Hepatocyte (in vitro differentiated cells): Measurements from ENCODE around the gene SLC37A1. TPM values are rescaled to one million over a fixed set of nuclear protein-coding genes. Genes with fewer than 3 reads are reported as not detected.

Experiments
- DNase-seq: peaks from one replicate; pipeline ENCODE4 v3.0.0-alpha.2; 2016; ENCODE audit warnings: low spot score
- H2AFZ ChIP-seq: fragments of 200-600 bp; sonication (generic); 2 replicates; pipeline ENCODE4 v1.6.0; 2016; ENCODE audit warnings: antibody characterized with exemption, mild to moderate bottlenecking
- H3K27ac ChIP-seq: fragments of 200-600 bp; sonication (generic); 2 replicates; pipeline ENCODE4 v1.5.1; 2016; ENCODE audit warnings: mild to moderate bottlenecking
- H3K27me3 ChIP-seq: fragments of 200-600 bp; sonication (generic); 2 replicates; pipeline ENCODE4 v1.6.1; 2016
- H3K36me3 ChIP-seq: fragments of 200-600 bp; sonication (generic); replicated peaks from 2 replicates; pipeline ENCODE4 v1.5.1; 2016; ENCODE audit warnings: low read depth; ENCODE audit not compliant: insufficient read depth
- H3K4me1 ChIP-seq: fragments of 200-600 bp; sonication (generic); 2 replicates; pipeline ENCODE4 v1.5.1; 2016; ENCODE audit warnings: mild to moderate bottlenecking, moderate library complexity; ENCODE audit not compliant: insufficient read depth
- H3K4me2 ChIP-seq: fragments of 200-600 bp; sonication (generic); 2 replicates; pipeline ENCODE4 v1.6.0; 2016
- H3K4me3 ChIP-seq: fragments of 200-600 bp; sonication (generic); 2 replicates; pipeline ENCODE4 v1.5.1; 2016; ENCODE audit warnings: mild to moderate bottlenecking
- H3K79me2 ChIP-seq: fragments of 200-600 bp; sonication (generic); 2 replicates; pipeline ENCODE4 v1.6.0; 2017; ENCODE audit warnings: mild to moderate bottlenecking
- H3K9me2 ChIP-seq: fragments of 200-600 bp; sonication (generic); replicated peaks from 2 replicates; pipeline ENCODE4 v1.6.0; 2017; ENCODE audit warnings: mild to moderate bottlenecking; ENCODE audit not compliant: insufficient read depth
- H3K9me3 ChIP-seq: fragments of 200-600 bp; sonication (generic); 2 replicates; pipeline ENCODE4 v1.5.1; 2016; ENCODE audit warnings: low read depth, mild to moderate bottlenecking
- H4K20me1 ChIP-seq: fragments of 200-600 bp; sonication (generic); 2 replicates; pipeline ENCODE4 v1.6.0; 2016; ENCODE audit warnings: mild to moderate bottlenecking; ENCODE audit not compliant: insufficient read depth, poor library complexity, severe bottlenecking
- CTCF ChIP-seq: fragments of 200-600 bp; sonication (generic); IDR thresholded peaks from 2 replicates; pipeline ENCODE4 v1.5.1; 2016; ENCODE audit warnings: antibody characterized with exemption, mild to moderate bottlenecking; ENCODE audit not compliant: poor library complexity
- EZH2 ChIP-seq: fragments of 200-600 bp; sonication (generic); IDR thresholded peaks from 2 replicates; pipeline ENCODE4 v1.6.1; 2016; ENCODE audit warnings: antibody characterized with exemption, mild to moderate bottlenecking, borderline replicate concordance
- EZH2phosphoT487 ChIP-seq: fragments of 200-600 bp; sonication (generic); IDR thresholded peaks from one replicate; pipeline ENCODE4 v1.6.1; 2018; ENCODE audit warnings: antibody characterized with exemption, mild to moderate bottlenecking, low read depth, moderate library complexity; ENCODE audit not compliant: unreplicated experiment, severe bottlenecking
- WGBS: methylation state at CpG from one replicate; pipeline ENCODE4 v1.1.6; 2016; ENCODE audit warnings: low lambda C conversion rate; ENCODE audit errors: missing lambda C conversion rate; 5-methylcytosine and 5-hydroxymethylcytosine counted together
- polyA plus RNA-seq: library from polyadenylated mRNA; unstranded; fragments of >200 nt; fragmentation: Nextera tagmentation; extraction: Ambion mirVana; gene quantifications from 2 replicates; pipeline ENCODE4 v1.2.1, GENCODE V29; 2016
- total RNA-seq: library from RNA; depleted of rRNA; stranded (reverse); fragments of >200 nt; gene quantifications from 2 replicates; pipeline ENCODE4 v1.2.3, GENCODE V29; 2014

The SLC37A1 gene
- total and polyA plus RNA-seq, 2 experiments from 2014 or later, result 17.9 to 18.5 TPM

- H4K20me1 ChIP-seq, result no peaks in the 10 kb centered on the region
- H3K4me2 ChIP-seq, result no peak overlapping the region
- no peak for DNase-seq
- H2AFZ ChIP-seq, result no peak overlapping the region
- H3K27me3 ChIP-seq, result no peaks in the 10 kb centered on the region
- no peaks in the 10 kb centered on the region for H3K9me2 ChIP-seq
- H3K79me2 ChIP-seq, result no peaks in the 10 kb centered on the region
- no peak overlapping the region for H3K27ac ChIP-seq
- H3K9me3 ChIP-seq, result no peaks in the 10 kb centered on the region
- 91% methylated on average over 9 of the region's 9 CpGs for WGBS
- H3K36me3 ChIP-seq, result no peaks in the 10 kb centered on the region
- TF ChIP-seq EZH2phosphoT487 (no peak), EZH2 (no peak), CTCF (no peak)
- H3K4me1 ChIP-seq, result no peaks in the 10 kb centered on the region
- no peak overlapping the region for H3K4me3 ChIP-seq
Measured at GRCh38 chr21:42629933-42630589, 116.4 kb downstream of the SLC37A1 start.

GRCh38 chr21:42630626-42631025 is 117.0 kb downstream of the SLC37A1 start:
- H3K9me3 ChIP-seq, result no peaks in the 10 kb centered on the region
- H3K27me3 ChIP-seq, result no peaks in the 10 kb centered on the region
- no peaks in the 10 kb centered on the region for H3K4me1 ChIP-seq
- no peak overlapping the region for H3K27ac ChIP-seq
- DNase-seq, result no peak
- H4K20me1 ChIP-seq, result no peaks in the 10 kb centered on the region
- no peak for TF ChIP-seq CTCF
- no peak for TF ChIP-seq EZH2phosphoT487
- TF ChIP-seq EZH2, result no peak
- H3K4me2 ChIP-seq, result no peak overlapping the region
- H3K79me2 ChIP-seq, result no peaks in the 10 kb centered on the region
- H3K4me3 ChIP-seq, result no peak overlapping the region
- H3K9me2 ChIP-seq, result no peaks in the 10 kb centered on the region
- 82% methylated on average over 9 of the region's 9 CpGs for WGBS
- H3K36me3 ChIP-seq, result no peaks in the 10 kb centered on the region
- no peak overlapping the region for H2AFZ ChIP-seq

Other genes starting within 250 kb of the SLC37A1 start
- 84.4 and 92.0 TPM in 2 replicates for gene TFF3, start 198.4 kb upstream of the SLC37A1 start, total RNA-seq
- gene TFF3, start 198.4 kb upstream of the SLC37A1 start, polyA plus RNA-seq, result 589 and 696 TPM in 2 replicates
- gene TFF2, start 162.9 kb upstream of the SLC37A1 start, total RNA-seq, result 15.5 and 23.9 TPM in 2 replicates
- 28.1 and 58.7 TPM in 2 replicates for gene TFF2, start 162.9 kb upstream of the SLC37A1 start, polyA plus RNA-seq
- gene TFF1, start 147.3 kb upstream of the SLC37A1 start, total RNA-seq, result 57.4 and 84.2 TPM in 2 replicates
- 140 and 221 TPM in 2 replicates for gene TFF1, start 147.3 kb upstream of the SLC37A1 start, polyA plus RNA-seq
- gene TMPRSS3, start 117.8 kb upstream of the SLC37A1 start, total RNA-seq, result 1.4 and 1.7 TPM in 2 replicates
- gene TMPRSS3, start 117.8 kb upstream of the SLC37A1 start, polyA plus RNA-seq, result 1.4 and 1.5 TPM in 2 replicates
- gene UBASH3A, start 110.0 kb upstream of the SLC37A1 start, total RNA-seq, result not detected in 2 replicates
- not detected in 2 replicates for gene UBASH3A, start 110.0 kb upstream of the SLC37A1 start, polyA plus RNA-seq
- 0.60 and 1.3 TPM in 2 replicates for gene RSPH1, start 17.6 kb upstream of the SLC37A1 start, total RNA-seq
- 1.8 and 3.0 TPM in 2 replicates for gene RSPH1, start 17.6 kb upstream of the SLC37A1 start, polyA plus RNA-seq
- 19.6 and 21.0 TPM in 2 replicates for gene PDE9A, start 139.8 kb downstream of the SLC37A1 start, total RNA-seq
- gene PDE9A, start 139.8 kb downstream of the SLC37A1 start, polyA plus RNA-seq, result 14.3 and 18.2 TPM in 2 replicates